GM12892 (cell line): ENCODE measurements around the gene PAX2.

Experiments used
- POLR2A ChIP-seq: IDR thresholded peaks from 2 replicates; pipeline ENCODE4 v1.6.1; 2011; ENCODE audit warnings: low read depth, low read length, control low read depth
- TAF1 ChIP-seq: IDR thresholded peaks from 2 replicates; pipeline ENCODE4 v1.6.1; 2011; ENCODE audit warnings: low read depth, mild to moderate bottlenecking, control low read depth, low read length, borderline replicate concordance

DNA sequence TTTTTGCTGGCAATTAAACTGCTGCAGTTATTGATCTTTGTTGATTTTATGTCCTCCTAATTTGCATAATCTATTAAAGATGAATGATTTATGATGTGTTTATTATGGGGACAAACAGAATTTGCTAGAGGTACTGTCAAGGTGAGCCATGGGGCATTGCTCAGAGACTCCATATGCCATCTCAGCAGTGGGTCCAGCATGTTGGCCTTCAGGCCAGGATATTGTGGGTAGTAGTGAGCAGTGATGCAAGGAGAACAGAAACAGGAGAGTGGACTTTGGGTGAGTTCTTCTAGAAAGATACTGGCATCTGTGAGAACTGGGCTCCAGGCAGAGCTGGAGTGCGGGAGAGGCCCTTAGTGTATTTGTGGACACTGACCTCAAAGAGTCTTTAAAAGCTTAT is 65.9 kb downstream of the PAX2 start:
- TF ChIP-seq POLR2A (no peak), TAF1 (no peak)
